K562 (cell line): Measurements from ENCODE around the gene MTA1. TPM values are rescaled to one million over a fixed set of nuclear protein-coding genes. Genes with fewer than 3 reads are reported as not detected.

ENCODE experiments used
- ASH1L ChIP-seq: fragments of 450-650 bp; IDR thresholded peaks from 2 replicates; pipeline ENCODE4 v1.6.1; 2018; ENCODE audit warnings: borderline replicate concordance, mild to moderate bottlenecking, low read depth; ENCODE audit not compliant: partially characterized antibody
- FOXA1 ChIP-seq: fragments of 450-650 bp; IDR thresholded peaks from 2 replicates; pipeline ENCODE4 v1.6.1; 2016; ENCODE audit warnings: mild to moderate bottlenecking, borderline replicate concordance
- MXI1 ChIP-seq: IDR thresholded peaks from 2 replicates; pipeline ENCODE4 v1.6.1; 2011; ENCODE audit warnings: low read depth, mild to moderate bottlenecking, improper control_type of control experiment, low read length
- PHTF2 ChIP-seq: fragments of 250-450 bp; sonication (Bioruptor Pico); IDR thresholded peaks from 2 replicates; pipeline ENCODE4 v1.5.0; 2021; ENCODE audit warnings: mild to moderate bottlenecking
- POLR2A ChIP-seq: fragments of 450-650 bp; conservative IDR thresholded peaks from 2 replicates; pipeline ENCODE4 v1.6.1; 2016
- POLR2AphosphoS2 ChIP-seq: IDR thresholded peaks from 2 replicates; pipeline ENCODE4 v1.6.1; 2012; ENCODE audit warnings: low read length, improper control_type of control experiment
- POLR2AphosphoS5 ChIP-seq: IDR thresholded peaks from 2 replicates; pipeline ENCODE4 v1.6.1; 2011; ENCODE audit warnings: mild to moderate bottlenecking, low read depth, low read length, moderate library complexity; ENCODE audit not compliant: control insufficient read depth, insufficient read depth
- POLR2G ChIP-seq: fragments of 200-400 bp; formaldehyde crosslinking; IDR thresholded peaks from 2 replicates; pipeline ENCODE4 v1.6.1; 2017; ENCODE audit warnings: low read depth, mild to moderate bottlenecking, antibody characterized with exemption, low read length, moderate library complexity
- RBM22 ChIP-seq: fragments of 200-400 bp; formaldehyde crosslinking; IDR thresholded peaks from 2 replicates; pipeline ENCODE4 v1.6.1; 2018; ENCODE audit warnings: low read length, low read depth; ENCODE audit not compliant: poor library complexity, severe bottlenecking
- RBM39 ChIP-seq: fragments of 200-400 bp; formaldehyde crosslinking; optimal IDR thresholded peaks from 2 replicates; pipeline ENCODE3; 2018; ENCODE audit warnings: low read depth, low read length
- RFX5 ChIP-seq: IDR thresholded peaks from 2 replicates; pipeline ENCODE4 v1.6.1; 2011; ENCODE audit warnings: low read depth, mild to moderate bottlenecking, improper control_type of control experiment, low read length
- SREBF2 ChIP-seq: sonication (generic); formaldehyde crosslinking; IDR thresholded peaks from 2 replicates; pipeline ENCODE4 v1.4.0; 2020; ENCODE audit warnings: mild to moderate bottlenecking, missing genetic modification reagents
- ZBTB7A ChIP-seq: IDR thresholded peaks from 2 replicates; pipeline ENCODE4 v1.6.1; 2011; ENCODE audit warnings: low read depth, mild to moderate bottlenecking, low read length, moderate library complexity, borderline replicate concordance; ENCODE audit not compliant: control insufficient read depth
- ZFX ChIP-seq: sonication (generic); formaldehyde crosslinking; IDR thresholded peaks from 2 replicates; pipeline ENCODE4 v1.8.0; 2022; ENCODE audit warnings: mild to moderate bottlenecking, missing genetic modification reagents, moderate library complexity
- ZNF23 ChIP-seq: fragments of 250-450 bp; sonication (Bioruptor Pico); IDR thresholded peaks from 2 replicates; pipeline ENCODE4 v1.4.0; 2020; ENCODE audit warnings: mild to moderate bottlenecking
- ZNF354B ChIP-seq: fragments of 250-450 bp; sonication (Bioruptor Pico); IDR thresholded peaks from 2 replicates; pipeline ENCODE4 v1.4.0; 2020
- ZNF717 ChIP-seq: fragments of 250-450 bp; sonication (Bioruptor Pico); IDR thresholded peaks from 2 replicates; pipeline ENCODE4 v1.5.0; 2021
- ZNF76 ChIP-seq: fragments of 250-450 bp; sonication (Bioruptor Pico); IDR thresholded peaks from 2 replicates; pipeline ENCODE4 v1.4.0; 2020; ENCODE audit warnings: mild to moderate bottlenecking, moderate library complexity, borderline replicate concordance
- polyA plus RNA-seq, 8 experiments: library from polyadenylated mRNA; depleted of rRNA in 4 of 8; stranded (reverse) in 5 of 8; unstranded in 3 of 8; fragments of >200 nt; fragmentation: Nextera tagmentation in 2 of 8; fragmentation: Illumina TruSeq in 1 of 8; extraction: Ambion mirVana in 2 of 8; extraction: Trizol in 1 of 8; gene quantifications; 2 replicates each; pipeline versions ENCODE4 v1.2.1 to v1.2.3, GENCODE V29; 2011 to 2014; ENCODE audit warnings: inconsistent platforms in 1 of 8, missing spikeins in 1 of 8
- total RNA-seq, 7 experiments: library from RNA; depleted of rRNA in 6 of 7; stranded (reverse); fragments of >200 nt in 6 of 7; fragmentation: Illumina TruSeq in 2 of 7; extraction: Trizol in 2 of 7; gene quantifications; 2 replicates each; pipeline versions ENCODE4 v1.2.1 to v1.2.3, GENCODE V29; 2011 to 2021; ENCODE audit warnings: low replicate concordance in 1 of 7
- TF ChIP-seq, protein P1 (sequence below): fragments of 250-450 bp; sonication (Bioruptor Pico); IDR thresholded peaks from 2 replicates; pipeline ENCODE4 v1.9.0; 2021; ENCODE audit warnings: mild to moderate bottlenecking
- TF ChIP-seq, protein P2 (sequence below): sonication (generic); formaldehyde crosslinking; IDR thresholded peaks from 2 replicates; pipeline ENCODE4 v1.8.0; 2022; ENCODE audit warnings: mild to moderate bottlenecking, missing genetic modification reagents
- TF ChIP-seq, protein P3 (sequence below): fragments of 250-450 bp; sonication (Bioruptor Pico); IDR thresholded peaks from 2 replicates; pipeline ENCODE4 v1.8.0; 2022; ENCODE audit warnings: moderate library complexity, mild to moderate bottlenecking, inconsistent platforms
- TF ChIP-seq, protein P4 (sequence below): fragments of 250-450 bp; sonication (Bioruptor Pico); IDR thresholded peaks from 2 replicates; pipeline ENCODE4 v1.9.0; 2021; ENCODE audit warnings: mild to moderate bottlenecking, inconsistent platforms
- TF ChIP-seq, protein P5 (sequence below), 2 experiments: fragments of 450-650 bp in 1 of 2; sonication (generic) in 1 of 2; formaldehyde crosslinking in 1 of 2; IDR thresholded peaks in 1 of 2; conservative IDR thresholded peaks in 1 of 2; 2 replicates each; pipeline versions ENCODE4 v1.6.1 to v1.8.1; 2016 to 2023; ENCODE audit warnings: mild to moderate bottlenecking in 2 of 2, moderate library complexity in 2 of 2, inconsistent platforms in 1 of 2, missing genetic modification reagents in 1 of 2

Gene MTA1
- total and polyA plus RNA-seq, 9 of the 15 experiments (the other 6 are each of a cell fraction or from before 2014, with no cell fraction given) = 0.13 to 118 (median 32.3) TPM

DNA sequence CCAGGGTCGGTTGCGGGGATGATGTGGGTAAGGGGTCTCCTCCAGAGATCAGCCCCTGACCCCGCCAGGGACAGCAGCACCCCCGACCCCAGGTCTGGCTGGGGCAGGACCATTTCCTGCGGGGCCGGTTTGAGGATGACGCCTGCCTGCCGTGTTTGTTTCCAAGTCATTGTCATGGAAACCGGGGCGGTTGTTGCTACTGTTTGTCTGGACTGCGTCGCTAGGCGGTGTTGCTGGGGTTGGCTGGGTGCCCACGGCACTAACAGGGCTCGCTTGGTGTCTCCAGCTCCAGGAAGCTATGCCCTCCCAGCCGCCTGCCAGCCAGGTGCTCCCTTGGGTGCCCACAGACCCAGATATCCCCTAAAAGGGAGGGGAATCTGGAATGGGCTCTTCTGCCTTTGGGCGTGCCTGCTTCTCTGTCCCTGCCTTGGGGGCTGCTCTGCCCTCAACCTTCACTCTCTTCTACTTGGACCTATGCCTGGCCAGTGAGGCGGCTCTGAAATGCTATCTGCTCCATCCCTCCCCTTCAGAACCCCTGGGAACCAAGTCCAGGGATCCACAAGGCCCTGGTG lies 62.3 kb downstream of the MTA1 start (continued):
- TF ChIP-seq, protein P1, sequence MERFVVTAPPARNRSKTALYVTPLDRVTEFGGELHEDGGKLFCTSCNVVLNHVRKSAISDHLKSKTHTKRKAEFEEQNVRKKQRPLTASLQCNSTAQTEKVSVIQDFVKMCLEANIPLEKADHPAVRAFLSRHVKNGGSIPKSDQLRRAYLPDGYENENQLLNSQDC = no peak
- TF ChIP-seq SREBF2 (CRISPR knock-in tag) = no peak
- no peak for TF ChIP-seq ZNF354B (CRISPR knock-in tag)
- no peak for TF ChIP-seq POLR2G
- TF ChIP-seq RFX5 = no peak
- no peak for TF ChIP-seq RBM39
- TF ChIP-seq ZBTB7A = peak; percentile 83; the same call in 1 of the 2 replicates
- no peak for TF ChIP-seq FOXA1
- TF ChIP-seq ZNF717 = no peak
- no peak for TF ChIP-seq POLR2A
- no peak for TF ChIP-seq ASH1L
- TF ChIP-seq ZNF76 (CRISPR knock-in tag) = no peak
- no peak for TF ChIP-seq ZNF23 (CRISPR knock-in tag)
- TF ChIP-seq PHTF2 = no peak
- TF ChIP-seq, protein P2, sequence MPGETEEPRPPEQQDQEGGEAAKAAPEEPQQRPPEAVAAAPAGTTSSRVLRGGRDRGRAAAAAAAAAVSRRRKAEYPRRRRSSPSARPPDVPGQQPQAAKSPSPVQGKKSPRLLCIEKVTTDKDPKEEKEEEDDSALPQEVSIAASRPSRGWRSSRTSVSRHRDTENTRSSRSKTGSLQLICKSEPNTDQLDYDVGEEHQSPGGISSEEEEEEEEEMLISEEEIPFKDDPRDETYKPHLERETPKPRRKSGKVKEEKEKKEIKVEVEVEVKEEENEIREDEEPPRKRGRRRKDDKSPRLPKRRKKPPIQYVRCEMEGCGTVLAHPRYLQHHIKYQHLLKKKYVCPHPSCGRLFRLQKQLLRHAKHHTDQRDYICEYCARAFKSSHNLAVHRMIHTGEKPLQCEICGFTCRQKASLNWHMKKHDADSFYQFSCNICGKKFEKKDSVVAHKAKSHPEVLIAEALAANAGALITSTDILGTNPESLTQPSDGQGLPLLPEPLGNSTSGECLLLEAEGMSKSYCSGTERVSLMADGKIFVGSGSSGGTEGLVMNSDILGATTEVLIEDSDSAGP = no peak
- no peak for TF ChIP-seq POLR2AphosphoS5
- peak; percentile 69 for TF ChIP-seq RBM22
- no peak for TF ChIP-seq ZFX (CRISPR knock-in tag)
- TF ChIP-seq, protein P3, sequence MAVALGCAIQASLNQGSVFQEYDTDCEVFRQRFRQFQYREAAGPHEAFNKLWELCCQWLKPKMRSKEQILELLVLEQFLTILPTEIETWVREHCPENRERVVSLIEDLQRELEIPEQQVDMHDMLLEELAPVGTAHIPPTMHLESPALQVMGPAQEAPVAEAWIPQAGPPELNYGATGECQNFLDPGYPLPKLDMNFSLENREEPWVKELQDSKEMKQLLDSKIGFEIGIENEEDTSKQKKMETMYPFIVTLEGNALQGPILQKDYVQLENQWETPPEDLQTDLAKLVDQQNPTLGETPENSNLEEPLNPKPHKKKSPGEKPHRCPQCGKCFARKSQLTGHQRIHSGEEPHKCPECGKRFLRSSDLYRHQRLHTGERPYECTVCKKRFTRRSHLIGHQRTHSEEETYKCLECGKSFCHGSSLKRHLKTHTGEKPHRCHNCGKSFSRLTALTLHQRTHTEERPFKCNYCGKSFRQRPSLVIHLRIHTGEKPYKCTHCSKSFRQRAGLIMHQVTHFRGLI = no peak
- TF ChIP-seq, protein P4, sequence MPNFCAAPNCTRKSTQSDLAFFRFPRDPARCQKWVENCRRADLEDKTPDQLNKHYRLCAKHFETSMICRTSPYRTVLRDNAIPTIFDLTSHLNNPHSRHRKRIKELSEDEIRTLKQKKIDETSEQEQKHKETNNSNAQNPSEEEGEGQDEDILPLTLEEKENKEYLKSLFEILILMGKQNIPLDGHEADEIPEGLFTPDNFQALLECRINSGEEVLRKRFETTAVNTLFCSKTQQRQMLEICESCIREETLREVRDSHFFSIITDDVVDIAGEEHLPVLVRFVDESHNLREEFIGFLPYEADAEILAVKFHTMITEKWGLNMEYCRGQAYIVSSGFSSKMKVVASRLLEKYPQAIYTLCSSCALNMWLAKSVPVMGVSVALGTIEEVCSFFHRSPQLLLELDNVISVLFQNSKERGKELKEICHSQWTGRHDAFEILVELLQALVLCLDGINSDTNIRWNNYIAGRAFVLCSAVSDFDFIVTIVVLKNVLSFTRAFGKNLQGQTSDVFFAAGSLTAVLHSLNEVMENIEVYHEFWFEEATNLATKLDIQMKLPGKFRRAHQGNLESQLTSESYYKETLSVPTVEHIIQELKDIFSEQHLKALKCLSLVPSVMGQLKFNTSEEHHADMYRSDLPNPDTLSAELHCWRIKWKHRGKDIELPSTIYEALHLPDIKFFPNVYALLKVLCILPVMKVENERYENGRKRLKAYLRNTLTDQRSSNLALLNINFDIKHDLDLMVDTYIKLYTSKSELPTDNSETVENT (CRISPR knock-in tag) = no peak
- TF ChIP-seq, protein P5, sequence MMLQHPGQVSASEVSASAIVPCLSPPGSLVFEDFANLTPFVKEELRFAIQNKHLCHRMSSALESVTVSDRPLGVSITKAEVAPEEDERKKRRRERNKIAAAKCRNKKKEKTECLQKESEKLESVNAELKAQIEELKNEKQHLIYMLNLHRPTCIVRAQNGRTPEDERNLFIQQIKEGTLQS (IDR thresholded peaks at IDR 0.05) = no peak
- TF ChIP-seq, protein P5 (CRISPR knock-in tag; conservative IDR thresholded peaks at IDR 0.05) = no peak
- no peak for TF ChIP-seq POLR2AphosphoS2
- TF ChIP-seq MXI1 = peak; percentile 94
